SU-DHL-6 (cell line): ENCODE results near the gene SDK1.

Experiments used
- H2AFZ ChIP-seq: fragments of 200-600 bp; sonication (generic); 2 replicates; pipeline ENCODE4 v1.6.1; 2014; ENCODE audit warnings: low read depth, mild to moderate bottlenecking, moderate library complexity, mixed read lengths, antibody characterized with exemption, low read length; ENCODE audit not compliant: severe bottlenecking
- H3F3A ChIP-seq: fragments of 200-600 bp; shearing (Covaris generic); 2 replicates; pipeline ENCODE4 v1.6.0; 2016; ENCODE audit warnings: antibody characterized with exemption, mild to moderate bottlenecking; ENCODE audit not compliant: insufficient read depth
- H3K27ac ChIP-seq: fragments of 200-600 bp; sonication (generic); 2 replicates; pipeline ENCODE4 v1.5.1; 2016; ENCODE audit warnings: low read depth, mild to moderate bottlenecking, low read length, moderate library complexity, mixed read lengths
- H3K27me3 ChIP-seq: fragments of 200-600 bp; sonication (generic), shearing (Covaris generic); 2 replicates; pipeline ENCODE4 v1.6.0; 2014; ENCODE audit warnings: mild to moderate bottlenecking, low read length
- H3K36me3 ChIP-seq: fragments of 200-600 bp; sonication (generic); 2 replicates; pipeline ENCODE4 v1.6.1; 2014; ENCODE audit warnings: mild to moderate bottlenecking, low read length, mixed read lengths
- H3K4me2 ChIP-seq: fragments of 300-600, 200-600 bp; shearing (Covaris generic), sonication (generic); 2 replicates; pipeline ENCODE4 v1.6.0; 2014; ENCODE audit warnings: low read length, low read depth, mild to moderate bottlenecking; ENCODE audit not compliant: poor library complexity, severe bottlenecking
- H3K4me3 ChIP-seq: fragments of 200-600 bp; sonication (generic); 2 replicates; pipeline ENCODE4 v1.5.1; 2014; ENCODE audit warnings: antibody characterized with exemption, low read length, mild to moderate bottlenecking, mixed read lengths; ENCODE audit not compliant: insufficient read depth, poor library complexity, severe bottlenecking
- H3K79me2 ChIP-seq: fragments of 200-600 bp; sonication (generic); 2 replicates; pipeline ENCODE4 v1.6.1; 2014; ENCODE audit warnings: mild to moderate bottlenecking, low read length, moderate library complexity; ENCODE audit not compliant: insufficient read depth
- H3K9ac ChIP-seq: fragments of 200-600 bp; sonication (generic); 2 replicates; pipeline ENCODE4 v1.7.0; 2014; ENCODE audit warnings: mild to moderate bottlenecking, low read length
- H3K9me2 ChIP-seq: fragments of 200-600 bp; sonication (generic); replicated peaks from 2 replicates; pipeline ENCODE4 v1.6.1; 2014; ENCODE audit warnings: low read length; ENCODE audit not compliant: insufficient read depth
- H3K9me3 ChIP-seq: fragments of 200-600 bp; sonication (generic); 2 replicates; pipeline ENCODE4 v1.6.1; 2014; ENCODE audit warnings: low read length, mixed read lengths; ENCODE audit not compliant: insufficient read depth
- H4K20me1 ChIP-seq: fragments of 200-600 bp; sonication (generic); 2 replicates; pipeline ENCODE4 v1.6.1; 2014; ENCODE audit warnings: low read depth, mild to moderate bottlenecking, antibody characterized with exemption, low read length, moderate library complexity, mixed read lengths
- CTCF ChIP-seq: fragments of 200-600 bp; sonication (generic); IDR thresholded peaks from one replicate; pipeline ENCODE4 v1.5.1; 2017; ENCODE audit warnings: antibody characterized with exemption, mild to moderate bottlenecking, low read length, moderate library complexity; ENCODE audit not compliant: insufficient read depth, poor library complexity, severe bottlenecking
- EZH2phosphoT487 ChIP-seq: fragments of 200-600 bp; sonication (generic), shearing (Covaris generic); conservative IDR thresholded peaks from 2 replicates; pipeline ENCODE4 v1.6.1; 2018; ENCODE audit warnings: mild to moderate bottlenecking, antibody characterized with exemption, low read length, moderate library complexity, mixed read lengths

SDK1 gene

GRCh38 chr7:4020086-4020485, 719.0 kb downstream of the SDK1 start:
- Histone ChIP-seq H3K9me3 (peaks cover 15% of the 10 kb centered on the region; the same call in 1 of the 2 replicates), H3K27ac (no peak overlapping the region), H3K9ac (no peak overlapping the region), H3K4me3 (no peak overlapping the region), H3K79me2 (no peaks in the 10 kb centered on the region), H3K36me3 (no peaks in the 10 kb centered on the region), H3F3A (no peaks in the 10 kb centered on the region), H3K27me3 (no peaks in the 10 kb centered on the region), H4K20me1 (no peaks in the 10 kb centered on the region), H3K4me2 (no peak overlapping the region), H3K9me2 (no peaks in the 10 kb centered on the region), H2AFZ (no peak overlapping the region)
- no peak for TF ChIP-seq CTCF
- no peak for TF ChIP-seq EZH2phosphoT487

- Histone ChIP-seq H3K27me3 (no peaks in the 10 kb centered on the region), H2AFZ (no peak overlapping the region), H3K79me2 (no peaks in the 10 kb centered on the region), H3K9me2 (no peaks in the 10 kb centered on the region), H3K9me3 (peaks cover 15% of the 10 kb centered on the region; the same call in 1 of the 2 replicates), H3K4me2 (no peak overlapping the region), H3K9ac (no peak overlapping the region), H3K36me3 (no peaks in the 10 kb centered on the region), H3K27ac (no peak overlapping the region), H3K4me3 (no peak overlapping the region), H4K20me1 (no peaks in the 10 kb centered on the region), H3F3A (no peaks in the 10 kb centered on the region)
- TF ChIP-seq EZH2phosphoT487 (no peak), CTCF (no peak)
Measured at GRCh38 chr7:4021413-4021812, 720.4 kb downstream of the SDK1 start.

GRCh38 chr7:4022265-4022664, 721.2 kb downstream of the SDK1 start:
- H3K9me3 ChIP-seq = peaks cover 15% of the 10 kb centered on the region; the same call in 1 of the 2 replicates

More at GRCh38 chr7:4022265-4022664, 721.2 kb downstream of the SDK1 start:
- H3K79me2 ChIP-seq = no peaks in the 10 kb centered on the region
- H3K27ac ChIP-seq = no peak overlapping the region
- no peak overlapping the region for H3K4me3 ChIP-seq
- H3K4me2 ChIP-seq = no peak overlapping the region
- H3K27me3 ChIP-seq = no peaks in the 10 kb centered on the region
- H2AFZ ChIP-seq = no peak overlapping the region
- no peaks in the 10 kb centered on the region for H3F3A ChIP-seq
- no peak overlapping the region for H3K9ac ChIP-seq
- TF ChIP-seq EZH2phosphoT487 = no peak
- TF ChIP-seq CTCF = no peak
- H3K36me3 ChIP-seq = no peaks in the 10 kb centered on the region
- no peaks in the 10 kb centered on the region for H4K20me1 ChIP-seq
- H3K9me2 ChIP-seq = no peaks in the 10 kb centered on the region
